GM12878 (cell line): ENCODE measurements around the gene GHDC.
"Not testable (repeated sequence)": the region's sequence is repeated elsewhere in the genome, so short reads cannot be mapped to it uniquely, and the experiment has no call there.

Experiments used
- CTCF ChIP-seq, 3 experiments: IDR thresholded peaks in 2 of 3; conservative IDR thresholded peaks in 1 of 3; 2 replicates each; pipeline ENCODE4 v1.5.1; 2011; ENCODE audit warnings: low read depth in 3 of 3, low read length in 3 of 3, mild to moderate bottlenecking in 3 of 3, control low read depth in 2 of 3, moderate library complexity in 2 of 3, inconsistent platforms in 1 of 3, mixed read lengths in 1 of 3; ENCODE audit not compliant: control insufficient read depth in 2 of 3, insufficient read depth in 1 of 3; ENCODE audit errors: extremely low read depth in 1 of 3
- FOS ChIP-seq: IDR thresholded peaks from 3 replicates; pipeline ENCODE4 v1.6.1; 2011; ENCODE audit warnings: borderline replicate concordance; ENCODE audit not compliant: insufficient read length; ENCODE audit errors: extremely low read depth
- KAT2A ChIP-seq: conservative IDR thresholded peaks from 2 replicates; pipeline ENCODE4 v1.6.1; 2011; ENCODE audit warnings: low read depth, low read length; ENCODE audit not compliant: control insufficient read depth
- POLR2AphosphoS2 ChIP-seq: IDR thresholded peaks from 2 replicates; pipeline ENCODE4 v1.6.1; 2011; ENCODE audit warnings: low read depth, mild to moderate bottlenecking, low read length, improper control_type of control experiment, moderate library complexity
- RAD21 ChIP-seq: IDR thresholded peaks from 2 replicates; pipeline ENCODE4 v1.6.1; 2011; ENCODE audit warnings: mild to moderate bottlenecking, low read depth, low read length, moderate library complexity; ENCODE audit not compliant: insufficient read depth
- RB1 ChIP-seq: fragments of 450-650 bp; formaldehyde crosslinking; IDR thresholded peaks from 2 replicates; pipeline ENCODE4 v1.6.1; 2017; ENCODE audit warnings: mild to moderate bottlenecking, borderline replicate concordance
- REST ChIP-seq: IDR thresholded peaks from 2 replicates; pipeline ENCODE4 v1.6.1; 2012; ENCODE audit warnings: mild to moderate bottlenecking, low read depth, low read length
- SMC3 ChIP-seq: IDR thresholded peaks from 2 replicates; pipeline ENCODE4 v1.6.1; 2011; ENCODE audit warnings: low read length, improper control_type of control experiment, borderline replicate concordance
- SREBF2 ChIP-seq: IDR thresholded peaks from 2 replicates; pipeline ENCODE4 v1.6.1; 2012; ENCODE audit warnings: mild to moderate bottlenecking, low read length
- YY1 ChIP-seq: IDR thresholded peaks from 2 replicates; pipeline ENCODE4 v1.6.1; 2011; ENCODE audit warnings: low read depth, mild to moderate bottlenecking, low read length

GRCh38 chr17:42206153-42206612 lies 11.9 kb upstream of the GHDC start:
- not testable (repeated sequence) for TF ChIP-seq CTCF (IDR thresholded peaks at IDR 0.05 in 2 of 3, conservative IDR thresholded peaks at IDR 0.05 in 1 of 3; ENCODE audit: control insufficient read depth in 2 of 3, extremely low read depth in 1 of 3, insufficient read depth in 1 of 3, low read depth in 3 of 3, low read length in 3 of 3); FOS; REST; SREBF2; POLR2AphosphoS2; YY1; RAD21; RB1; KAT2A; SMC3
